ENCODE measurements around the gene SLC27A3. TPM values are rescaled to one million over a fixed set of nuclear protein-coding genes. Genes with fewer than 3 reads are reported as not detected.

SLC27A3 gene
- total and polyA plus RNA-seq, 2 of the 8 experiments (the other 6 are each of a cell fraction or from before 2014, with no cell fraction given) = 39.1 to 40.1 TPM

GRCh38 chr1:153779781-153780541, 4.8 kb downstream of the SLC27A3 start (continued):
- TF ChIP-seq CHD7 (IDR thresholded peaks at IDR 0.05; ENCODE audit: insufficient replicate concordance, low read length) (no peak), SIX5 (IDR thresholded peaks at IDR 0.05; ENCODE audit: low read depth, low read length) (no peak), SRF (IDR thresholded peaks at IDR 0.05; ENCODE audit: low read depth, low read length) (no peak), CHD1 (IDR thresholded peaks at IDR 0.05; ENCODE audit: low read depth, low read length) (no peak), NANOG (IDR thresholded peaks at IDR 0.05; ENCODE audit: insufficient read depth, low read depth, low read length, poor library complexity, severe bottlenecking) (no peak), CBX8 (IDR thresholded peaks at IDR 0.05; ENCODE audit: borderline replicate concordance, low read depth, low read length) (no peak), ATF2 (IDR thresholded peaks at IDR 0.05; ENCODE audit: low read length) (no peak), PHF8 (conservative IDR thresholded peaks at IDR 0.05; ENCODE audit: low read depth, low read length) (no peak), POLR2AphosphoS5 (IDR thresholded peaks at IDR 0.05; ENCODE audit: low read depth, low read length) (no peak)

Measured in H1 (cell line).